Activated CD8-positive, alpha-beta memory T cell treated with anti-CD3 and anti-CD28 coated beads, Interleukin-2, amount 50 U/mL, for 24 hours (primary cell): ENCODE data around the gene GALNT16.

Source experiments
- DNase-seq: peaks from one replicate; pipeline ENCODE4 v3.0.0-alpha.2; 2020; ENCODE audit errors: extremely low read depth

The GALNT16 gene

GRCh38 chr14:69335371-69335771 lies 75.4 kb downstream of the GALNT16 start:
- DNase-seq = no peak

- no peak for DNase-seq
These were observed 78.0 kb downstream of the GALNT16 start for GRCh38 chr14:69337984-69338383.

- no peak for DNase-seq
These were observed 79.5 kb downstream of the GALNT16 start for GRCh38 chr14:69339426-69339825.

- DNase-seq = no peak
These were observed 83.1 kb downstream of the GALNT16 start for GRCh38 chr14:69342928-69343525.

GRCh38 chr14:69344171-69344570 lies 84.2 kb downstream of the GALNT16 start:
- DNase-seq = no peak

- no peak for DNase-seq
These were observed 85.4 kb downstream of the GALNT16 start for GRCh38 chr14:69345402-69345801.

GRCh38 chr14:69346710-69347109 lies 86.8 kb downstream of the GALNT16 start:
- DNase-seq = no peak

- DNase-seq = no peak
These were observed 89.3 kb downstream of the GALNT16 start for GRCh38 chr14:69349091-69349777.

GRCh38 chr14:69350892-69351291 lies 90.9 kb downstream of the GALNT16 start:
- DNase-seq = no peak

GRCh38 chr14:69351385-69351784 lies 91.4 kb downstream of the GALNT16 start:
- no peak for DNase-seq

GRCh38 chr14:69351911-69352310 lies 92.0 kb downstream of the GALNT16 start:
- DNase-seq = no peak

GRCh38 chr14:69353168-69353567 lies 93.2 kb downstream of the GALNT16 start:
- DNase-seq = no peak

GRCh38 chr14:69354383-69355153 lies 94.6 kb downstream of the GALNT16 start:
- peak; percentile 28 for DNase-seq

GRCh38 chr14:69355154-69355597 lies 95.2 kb downstream of the GALNT16 start:
- no peak for DNase-seq

- DNase-seq = no peak
These were observed 95.8 kb downstream of the GALNT16 start for GRCh38 chr14:69355607-69356281.

GRCh38 chr14:69356903-69357543 lies 97.1 kb downstream of the GALNT16 start:
- no peak for DNase-seq

- DNase-seq = no peak
These were observed 97.7 kb downstream of the GALNT16 start for GRCh38 chr14:69357544-69358200.

- no peak for DNase-seq
These were observed 98.4 kb downstream of the GALNT16 start for GRCh38 chr14:69358233-69358963.

- no peak for DNase-seq
These were observed 99.0 kb downstream of the GALNT16 start for GRCh38 chr14:69358966-69359365.

GRCh38 chr14:69360438-69361108 lies 100.6 kb downstream of the GALNT16 start:
- no peak for DNase-seq
